Astrocyte (in vitro differentiated cells and primary cell): ENCODE measurements around the gene APOBR.

Source experiments
- CTCF ChIP-seq: IDR thresholded peaks from 2 replicates; pipeline ENCODE4 v1.5.1; 2011; ENCODE audit warnings: low read depth, mild to moderate bottlenecking, inconsistent platforms, low read length, moderate library complexity; ENCODE audit not compliant: insufficient read depth
- EZH2 ChIP-seq: IDR thresholded peaks from 2 replicates; pipeline ENCODE4 v1.6.1; 2012; ENCODE audit warnings: mild to moderate bottlenecking, low read length, inconsistent platforms; ENCODE audit not compliant: insufficient read depth

- TF ChIP-seq CTCF (no peak), EZH2 (no peak)
These were observed 3.6 kb downstream of the APOBR start for GRCh38 chr16:28497861-28498599.
